H1 (cell line): Measurements from ENCODE around the gene CSNK1D. TPM values are rescaled to one million over a fixed set of nuclear protein-coding genes. Genes with fewer than 3 reads are reported as not detected.

ENCODE experiments used
- CTCF ChIA-PET: fragments of 300-600 bp; sonication (Branson Sonifier 250); formaldehyde crosslinking; loops from one replicate; lab custom pipeline; 2021; ENCODE audit not compliant: partially characterized antibody; lab: Charles Lee
- POLR2A ChIA-PET: fragments of 300-600 bp; sonication (Branson Sonifier 250); formaldehyde crosslinking; loops from one replicate; lab custom pipeline; 2021; ENCODE audit warnings: inconsistent platforms; ENCODE audit not compliant: partially characterized antibody; lab: Charles Lee
- DNase-seq, 2 experiments: peaks; one replicate each; pipeline versions ENCODE4 v3.0.0 to v3.0.0-alpha.2; 2010 to 2022; ENCODE audit warnings: low spot score in 2 of 2, low read depth in 1 of 2, mixed read lengths in 1 of 2
- FAIRE-seq: peaks from 2 replicates; lab custom pipeline; 2011; peaks lifted over from hg19 to GRCh38; lab: Jason Lieb, UNC
- H2AFZ ChIP-seq: 2 replicates; pipeline ENCODE4 v1.8.1; 2012; ENCODE audit warnings: low read length, inconsistent platforms
- H2AK5ac ChIP-seq: 2 replicates; pipeline ENCODE4 v1.6.1; 2013; ENCODE audit warnings: low read depth, low read length
- H2BK120ac ChIP-seq: replicated peaks from 2 replicates; pipeline ENCODE3; 2013; ENCODE audit warnings: low read depth, low read length, inconsistent platforms
- H2BK12ac ChIP-seq: 2 replicates; pipeline ENCODE4 v1.6.1; 2013; ENCODE audit warnings: low read depth, low read length
- H2BK15ac ChIP-seq: 2 replicates; pipeline ENCODE4 v1.6.1; 2013; ENCODE audit warnings: low read length
- H2BK20ac ChIP-seq: 2 replicates; pipeline ENCODE4 v1.6.1; 2013; ENCODE audit warnings: low read length
- H2BK5ac ChIP-seq: 2 replicates; pipeline ENCODE4 v1.6.1; 2013; ENCODE audit warnings: low read depth, low read length
- H3K14ac ChIP-seq: 2 replicates; pipeline ENCODE4 v1.6.1; 2013; ENCODE audit warnings: inconsistent platforms; ENCODE audit not compliant: insufficient read length
- H3K18ac ChIP-seq: 2 replicates; pipeline ENCODE4 v1.6.1; 2013; ENCODE audit warnings: low read length; ENCODE audit errors: extremely low read depth
- H3K23ac ChIP-seq: 2 replicates; pipeline ENCODE4 v1.6.1; 2013; ENCODE audit warnings: inconsistent platforms; ENCODE audit not compliant: insufficient read length
- H3K23me2 ChIP-seq: 2 replicates; pipeline ENCODE4 v1.6.1; 2013; ENCODE audit warnings: low read depth, low read length
- H3K27ac ChIP-seq: 2 replicates; pipeline ENCODE4 v1.6.1; 2011; ENCODE audit warnings: low read depth, low read length, inconsistent platforms
- H3K27me3 ChIP-seq, 4 experiments: replicated peaks in 1 of 4; 1 replicate in 1 of 4; 2 replicates in 3 of 4; pipeline versions ENCODE4 v1.6.1 to v1.8.1; 2011 to 2013; ENCODE audit warnings: low read length in 3 of 4, mild to moderate bottlenecking in 3 of 4, inconsistent platforms in 2 of 4, mixed read lengths in 2 of 4, moderate library complexity in 1 of 4; ENCODE audit not compliant: control insufficient read depth in 3 of 4, insufficient read depth in 3 of 4; ENCODE audit errors: extremely low read depth in 1 of 4
- H3K36me3 ChIP-seq, 4 experiments: 2 replicates each; pipeline versions ENCODE4 v1.6.1 to v1.8.1; 2011 to 2013; ENCODE audit warnings: mild to moderate bottlenecking in 4 of 4, low read length in 3 of 4, moderate library complexity in 2 of 4, control low read depth in 1 of 4, inconsistent platforms in 1 of 4; ENCODE audit not compliant: insufficient read depth in 4 of 4, control insufficient read depth in 2 of 4
- H3K4ac ChIP-seq: replicated peaks from 2 replicates; pipeline ENCODE3; 2013; ENCODE audit warnings: low read length, low read depth, mixed read lengths, inconsistent platforms; ENCODE audit not compliant: insufficient read length
- H3K4me1 ChIP-seq, 4 experiments: replicated peaks in 1 of 4; 1 replicate in 1 of 4; 2 replicates in 3 of 4; pipeline versions ENCODE4 v1.6.1 to v1.8.1; 2011 to 2013; ENCODE audit warnings: low read length in 3 of 4, inconsistent platforms in 2 of 4, mixed read lengths in 1 of 4; ENCODE audit not compliant: insufficient read depth in 4 of 4, control insufficient read depth in 3 of 4
- H3K4me2 ChIP-seq, 2 experiments: 2 replicates each; pipeline versions ENCODE4 v1.6.1 to v1.8.1; 2011 to 2013; ENCODE audit warnings: low read depth in 2 of 2, low read length in 2 of 2, control low read depth in 1 of 2, inconsistent platforms in 1 of 2, mild to moderate bottlenecking in 1 of 2; ENCODE audit not compliant: insufficient read depth in 1 of 2
- H3K4me3 ChIP-seq, 4 experiments: fragments of 200-600, 300-600 bp in 1 of 4; sonication (generic), shearing (Covaris generic), sonication (Bioruptor Twin) in 1 of 4; 2 replicates each; pipeline versions ENCODE4 v1.5.1 to v1.8.1; 2011 to 2016; ENCODE audit warnings: low read length in 4 of 4, low read depth in 3 of 4, control low read depth in 2 of 4, inconsistent platforms in 2 of 4, mild to moderate bottlenecking in 2 of 4, mixed read lengths in 1 of 4, moderate library complexity in 1 of 4; ENCODE audit not compliant: insufficient read depth in 2 of 4; ENCODE audit errors: extremely low read depth in 1 of 4
- H3K56ac ChIP-seq: replicated peaks from 2 replicates; pipeline ENCODE3; 2013; ENCODE audit warnings: low read depth, mild to moderate bottlenecking, mixed read lengths, low read length, inconsistent platforms; ENCODE audit not compliant: insufficient read length
- H3K79me1 ChIP-seq: 2 replicates; pipeline ENCODE4 v1.6.1; 2013; ENCODE audit warnings: low read depth, low read length, control low read depth
- H3K79me2 ChIP-seq, 2 experiments: 2 replicates each; pipeline versions ENCODE4 v1.6.1 to v1.8.1; 2012 to 2013; ENCODE audit warnings: low read length in 2 of 2, mild to moderate bottlenecking in 2 of 2, inconsistent platforms in 1 of 2; ENCODE audit not compliant: insufficient read depth in 2 of 2, control insufficient read depth in 1 of 2
- H3K9ac ChIP-seq, 4 experiments: replicated peaks in 1 of 4; 1 replicate in 1 of 4; 2 replicates in 3 of 4; pipeline versions ENCODE4 v1.6.1 to v1.8.1; 2011 to 2013; ENCODE audit warnings: low read depth in 3 of 4, low read length in 3 of 4, control low read depth in 2 of 4, mild to moderate bottlenecking in 2 of 4, moderate library complexity in 2 of 4, inconsistent platforms in 1 of 4; ENCODE audit errors: extremely low read depth in 1 of 4
- H3K9me3 ChIP-seq, 2 experiments: 2 replicates each; pipeline versions ENCODE4 v1.6.1 to v1.8.1; 2012 to 2013; ENCODE audit warnings: mild to moderate bottlenecking in 2 of 2, moderate library complexity in 2 of 2, control low read depth in 1 of 2, inconsistent platforms in 1 of 2, low read depth in 1 of 2, low read length in 1 of 2, mixed read lengths in 1 of 2; ENCODE audit not compliant: insufficient read depth in 2 of 2
- H4K20me1 ChIP-seq, 2 experiments: replicated peaks in 1 of 2; 2 replicates each; pipeline versions ENCODE3 to v1.8.1; 2011 to 2013; ENCODE audit warnings: inconsistent platforms in 2 of 2, low read length in 2 of 2, mild to moderate bottlenecking in 1 of 2; ENCODE audit not compliant: insufficient read depth in 2 of 2, control insufficient read depth in 1 of 2
- H4K5ac ChIP-seq: 2 replicates; pipeline ENCODE4 v1.6.1; 2013; ENCODE audit warnings: low read length, low read depth, mixed read lengths, inconsistent platforms; ENCODE audit not compliant: insufficient read length
- H4K8ac ChIP-seq: 2 replicates; pipeline ENCODE4 v1.8.0; 2013; ENCODE audit warnings: mild to moderate bottlenecking, moderate library complexity, low read length, inconsistent platforms; ENCODE audit not compliant: insufficient read depth; ENCODE audit errors: extremely low read depth
- H4K91ac ChIP-seq: replicated peaks from 2 replicates; pipeline ENCODE3; 2013; ENCODE audit warnings: low read length, mixed read lengths, inconsistent platforms; ENCODE audit not compliant: insufficient read length
- CHD1 ChIP-seq: IDR thresholded peaks from 2 replicates; pipeline ENCODE4 v1.6.1; 2012; ENCODE audit warnings: low read depth, low read length, improper control_type of control experiment
- KDM4A ChIP-seq: IDR thresholded peaks from one replicate; pipeline ENCODE4 v1.7.1; 2012; ENCODE audit warnings: low read depth, mild to moderate bottlenecking, moderate library complexity, low read length, inconsistent platforms; ENCODE audit not compliant: severe bottlenecking
- KDM5A ChIP-seq: fragments of 200-600 bp; IDR thresholded peaks from 2 replicates; pipeline ENCODE4 v1.7.1; 2012; ENCODE audit warnings: mild to moderate bottlenecking, low read length, inconsistent platforms, mixed read lengths
- NRF1 ChIP-seq: IDR thresholded peaks from 2 replicates; pipeline ENCODE4 v1.6.1; 2011; ENCODE audit warnings: mild to moderate bottlenecking, low read depth, low read length, improper control_type of control experiment
- POU5F1 ChIP-seq: IDR thresholded peaks from 2 replicates; pipeline ENCODE4 v1.6.1; 2011; ENCODE audit warnings: low read depth, mild to moderate bottlenecking, low read length, moderate library complexity
- RBBP5 ChIP-seq: IDR thresholded peaks from 2 replicates; pipeline ENCODE4 v1.7.1; 2012; ENCODE audit warnings: low read depth, mild to moderate bottlenecking, inconsistent platforms, low read length, moderate library complexity, borderline replicate concordance
- RNF2 ChIP-seq: fragments of 200-900, 300-1000 bp; sonication (generic); IDR thresholded peaks from 2 replicates; pipeline ENCODE4 v1.7.1; 2016; ENCODE audit warnings: borderline replicate concordance, low read depth, mild to moderate bottlenecking, antibody characterized with exemption, low read length; ENCODE audit not compliant: poor library complexity, severe bottlenecking; ENCODE audit errors: missing control alignments
- SP2 ChIP-seq: IDR thresholded peaks from 2 replicates; pipeline ENCODE4 v1.6.1; 2012; ENCODE audit warnings: mild to moderate bottlenecking, low read length, inconsistent platforms
- SRF ChIP-seq: IDR thresholded peaks from 2 replicates; pipeline ENCODE4 v1.6.1; 2011; ENCODE audit warnings: mild to moderate bottlenecking, low read depth, low read length, moderate library complexity
- TAF1 ChIP-seq: IDR thresholded peaks from 2 replicates; pipeline ENCODE4 v1.6.1; 2011; ENCODE audit warnings: mild to moderate bottlenecking, low read depth, low read length
- WGBS, 2 experiments: shearing (Covaris generic) in 1 of 2; methylation state at CpG; one replicate each; pipeline versions ENCODE4 v1.1.6 to v1.1.7; 2013 to 2015; ENCODE audit warnings: low lambda C conversion rate in 2 of 2, mixed read lengths in 2 of 2, inconsistent platforms in 1 of 2, low coverage in 1 of 2, missing lambda C conversion rate in 1 of 2; ENCODE audit not compliant: insufficient replicate concordance in 2 of 2, insufficient coverage in 1 of 2, insufficient read length in 1 of 2; ENCODE audit errors: extremely low coverage in 1 of 2, missing lambda C conversion rate in 1 of 2; 5-methylcytosine and 5-hydroxymethylcytosine counted together
- polyA plus RNA-seq, 7 experiments: library from polyadenylated mRNA; depleted of rRNA in 3 of 7; stranded (reverse) in 5 of 7; unstranded in 2 of 7; fragments of >200 nt in 5 of 7; fragments of 200-250 nt in 2 of 7; gene quantifications; 1 replicate in 5 of 7; 2 replicates in 1 of 7; 4 replicates in 1 of 7; pipeline versions ENCODE4 v1.2.1 to v1.2.3, GENCODE V29; 2011 to 2013; ENCODE audit warnings: missing spikeins in 2 of 7, mixed read lengths in 2 of 7
- total RNA-seq: library from RNA; stranded (reverse); fragmentation: NEBNext Ultra II Directional; extraction: Animal tissue kit (Norgen Biotek cat#: 25700); gene quantifications from 2 replicates; pipeline ENCODE4 v1.2.1, GENCODE V29; 2021

Gene CSNK1D
- total and polyA plus RNA-seq, 2 of the 8 experiments (the other 6 are each of a cell fraction or from before 2014, with no cell fraction given), result 73.5 to 103 TPM

DNA sequence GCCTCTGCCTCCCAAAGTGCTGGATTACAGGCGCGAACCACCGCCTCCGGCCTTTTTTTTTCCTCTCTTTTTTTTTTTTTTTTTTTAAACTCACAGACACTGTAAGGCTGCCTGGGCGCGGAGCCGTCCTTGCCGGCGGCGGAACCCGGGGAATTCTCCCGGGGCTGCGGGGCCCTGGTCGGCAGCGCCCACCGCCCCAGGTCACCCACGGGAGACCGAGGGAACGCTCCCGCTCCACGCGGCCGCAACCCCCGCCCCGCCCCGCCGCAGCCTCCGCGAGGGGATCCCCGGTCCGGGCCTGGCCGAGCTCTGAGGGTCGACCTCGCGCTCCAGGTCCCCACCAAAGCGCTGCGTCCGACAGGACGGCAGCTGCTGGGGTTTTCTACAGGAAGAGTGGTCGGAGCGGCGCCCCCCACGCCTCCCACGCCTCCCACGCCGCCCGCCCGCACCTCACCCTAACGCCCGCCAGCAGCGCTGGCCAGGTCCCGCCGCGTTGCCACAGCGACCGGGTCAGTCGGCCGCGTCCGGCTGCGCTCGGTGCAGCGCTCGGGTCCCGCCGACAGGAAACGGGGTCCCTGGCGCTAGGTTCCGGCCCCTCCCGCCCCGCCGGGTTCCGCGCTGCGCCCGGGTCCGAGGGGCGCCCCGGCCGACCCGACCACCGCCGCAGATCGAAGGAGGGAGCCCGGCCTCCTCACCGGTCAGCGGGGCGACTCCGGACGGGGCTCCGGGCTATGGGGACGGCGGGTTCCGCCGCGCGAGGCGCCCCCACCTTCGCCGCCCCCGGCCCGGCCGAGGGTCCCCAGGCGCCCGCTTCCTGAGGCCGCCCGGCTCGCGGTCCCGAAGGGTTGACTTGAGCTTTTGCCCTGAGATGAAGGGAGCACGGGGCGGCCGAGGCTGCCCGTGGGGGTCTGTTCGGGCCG lies 60.9 kb downstream of the CSNK1D start, which contains the start of gene CCDC57:
Gene CCDC57, minus strand, starts transcription at position 512 of the 920 bp plus-strand sequence. CDS start 10,898 bp downstream, outside the sequence.
- H3K79me1 ChIP-seq, result no peaks in the 10 kb centered on the region
- H2AK5ac ChIP-seq, result no peak within 1 kb of the TSS
- H4K8ac ChIP-seq, result peak within 1 kb of the TSS; percentile 92; the same call in 1 of the 2 replicates
- H2BK120ac ChIP-seq, result no peak within 1 kb of the TSS
- H4K5ac ChIP-seq, result no peak within 1 kb of the TSS
- H3K36me3 ChIP-seq, result no peaks in the 10 kb centered on the region
- H3K18ac ChIP-seq, result no peak within 1 kb of the TSS; the same call in 1 of the 2 replicates
- H2AFZ ChIP-seq, result peak within 1 kb of the TSS; percentile 36; the same call in 1 of the 2 replicates
- peaks cover 0 to 2% of the 10 kb centered on the region in 2 experiments for H4K20me1 ChIP-seq
- peaks cover 4% of the 10 kb centered on the region; the same call in 1 of the 2 replicates for H3K23me2 ChIP-seq
- H2BK20ac ChIP-seq, result no peak within 1 kb of the TSS
- H3K4me2 ChIP-seq, result peak within 1 kb of the TSS; percentile 61 to 93
- H3K9me3 ChIP-seq, result no peaks in the 10 kb centered on the region; a peak in 1 of 4 replicates
- no peak within 1 kb of the TSS; the same call in 1 of the 2 replicates for H2BK5ac ChIP-seq
- H3K79me2 ChIP-seq, result no peaks in the 10 kb centered on the region
- no peak within 1 kb of the TSS for H3K27ac ChIP-seq
- POLR2A ChIA-PET, result interaction anchor here (0.6 to 3.6 kb wide), 9 partner anchors 16 to 268 kb away, joined by 3 to 11 read pairs (median 4); partner anchors contain the start of genes CSNK1D and SLC16A3
- peak within 1 kb of the TSS; percentile 56 to 98 (median 62) for H3K4me3 ChIP-seq
- peak within 1 kb of the TSS; percentile 53 for H3K4ac ChIP-seq
- no peak for FAIRE-seq
- no peak within 1 kb of the TSS for H3K14ac ChIP-seq
- no peak within 1 kb of the TSS; the same call in 1 of the 2 replicates for H2BK15ac ChIP-seq
- no peak within 1 kb of the TSS for H3K56ac ChIP-seq
- peak in 1 of 2 experiments; percentile 88 for DNase-seq
- CTCF ChIA-PET, result interaction anchor here (0.6 to 1.1 kb wide), 4 partner anchors 10 to 192 kb away, joined by 3 to 5 read pairs (median 4); no protein-coding TSS in a partner anchor
- WGBS, 2 experiments, result 2% methylated on average over 45 of the region's 116 CpGs; no CpG with 5 or more reads in 1 of the 2 experiments
- peak within 1 kb of the TSS; percentile 56 for H4K91ac ChIP-seq
- peaks cover 0 to 4% (median under 1%) of the 10 kb centered on the region in 4 experiments; a peak in 2 of 7 replicates for H3K4me1 ChIP-seq
- H3K23ac ChIP-seq, result no peak within 1 kb of the TSS
- peaks cover 2 to 21% (median 13%) of the 10 kb centered on the region in 4 experiments for H3K27me3 ChIP-seq
- H2BK12ac ChIP-seq, result no peak within 1 kb of the TSS
- peak within 1 kb of the TSS in 3 of 4 experiments; percentile 38 to 82 (median 59); a peak in 5 of 7 replicates for H3K9ac ChIP-seq
- no peak for TF ChIP-seq POU5F1
- no peak for TF ChIP-seq SP2
- 0 out of 2 replicates have a peak, but pooled peaks have one; percentile 35 for TF ChIP-seq SRF
- peak; percentile 61; the same call in 1 of the 2 replicates for TF ChIP-seq KDM5A
- TF ChIP-seq KDM4A, result peak; percentile 83
- TF ChIP-seq NRF1, result no peak
- no peak for TF ChIP-seq CHD1
- TF ChIP-seq RBBP5, result peak; percentile 79; the same call in 1 of the 2 replicates
- TF ChIP-seq RNF2, result no peak
- peak; percentile 80 for TF ChIP-seq TAF1
